HepG2 (cell line): ENCODE data around the gene NDUFB5. TPM values are rescaled to one million over a fixed set of nuclear protein-coding genes. Genes with fewer than 3 reads are reported as not detected.
A peak's percentile ranks its signal among the peaks of the same experiment; 100 is the strongest.

Experiments
- AHR ChIP-seq: IDR thresholded peaks from 2 replicates; pipeline ENCODE4 v1.6.1; 2018; ENCODE audit warnings: missing genetic modification reagents, missing compliant biosample characterization
- BATF2 ChIP-seq: sonication (generic); formaldehyde crosslinking; IDR thresholded peaks from 2 replicates; pipeline ENCODE4 v1.8.0; 2022; ENCODE audit warnings: mild to moderate bottlenecking, missing genetic modification reagents, moderate library complexity
- CENPX ChIP-seq: sonication (generic); formaldehyde crosslinking; IDR thresholded peaks from 2 replicates; pipeline ENCODE4 v1.9.0; 2021; ENCODE audit warnings: mild to moderate bottlenecking, missing genetic modification reagents, moderate library complexity
- TRAFD1 ChIP-seq: sonication (generic); formaldehyde crosslinking; IDR thresholded peaks from 2 replicates; pipeline ENCODE4 v1.5.1; 2020; ENCODE audit warnings: missing genetic modification reagents, mild to moderate bottlenecking, borderline replicate concordance
- ZNF142 ChIP-seq: sonication (generic); formaldehyde crosslinking; IDR thresholded peaks from 2 replicates; pipeline ENCODE4 v1.4.0; 2020; ENCODE audit warnings: missing genetic modification reagents
- ZNF792 ChIP-seq: IDR thresholded peaks from 2 replicates; pipeline ENCODE4 v1.6.1; 2016
- polyA plus RNA-seq, 8 experiments: library from polyadenylated mRNA; depleted of rRNA in 3 of 8; stranded (reverse) in 7 of 8; unstranded in 1 of 8; fragments of >200 nt; fragmentation: Illumina TruSeq in 4 of 8; extraction: Trizol in 4 of 8; gene quantifications; 2 replicates each; pipeline versions ENCODE4 v1.2.1 to v1.2.3, GENCODE V29; 2011 to 2016; ENCODE audit warnings: low read depth in 4 of 8, missing spikeins in 1 of 8, mixed read lengths in 1 of 8; ENCODE audit not compliant: insufficient read depth in 1 of 8
- total RNA-seq, 5 experiments: library from RNA; depleted of rRNA; stranded (reverse); fragments of >200 nt; fragmentation: Illumina TruSeq; extraction: Trizol; gene quantifications; 2 replicates each; pipeline ENCODE4 v1.2.3, GENCODE V29; 2016; ENCODE audit warnings: low read depth in 1 of 5

The NDUFB5 gene
- total and polyA plus RNA-seq, 2 of the 13 experiments (the other 11 are each of a cell fraction or from before 2014, with no cell fraction given): 43.3 to 120 TPM

- TF ChIP-seq ZNF142 (CRISPR knock-in tag): no peak; the same call in 1 of the 2 replicates
- TF ChIP-seq AHR (CRISPR knock-in tag): no peak
- no peak for TF ChIP-seq CENPX (CRISPR knock-in tag)
- no peak for TF ChIP-seq ZNF792 (CRISPR knock-in tag)
- no peak for TF ChIP-seq TRAFD1 (CRISPR knock-in tag)
- TF ChIP-seq BATF2: 0 out of 2 replicates have a peak, but pooled peaks have one; percentile 24
Observed at GRCh38 chr3:179563271-179563783, 41.3 kb upstream of the NDUFB5 start (continued).
